Ovary (tissue), 10 donors: ENCODE data around the gene SNX24. TPM values are rescaled to one million over a fixed set of nuclear protein-coding genes. Genes with fewer than 3 reads are reported as not detected.

Experiments
- DNase-seq, 5 donors: peaks; one replicate each; pipeline ENCODE4 v3.0.0-alpha.2; 2019 to 2020
- H3K27ac ChIP-seq, 2 donors: fragments of 200-600 bp; one replicate each; pipeline versions ENCODE4 v1.5.1 to v1.8.0; 2019 to 2022
- H3K27me3 ChIP-seq: fragments of 200-600 bp; one replicate; pipeline ENCODE4 v1.8.0; 2022
- H3K36me3 ChIP-seq: fragments of 200-600 bp; sonication (generic); one replicate; pipeline ENCODE4 v1.5.1; 2019
- H3K4me1 ChIP-seq: one replicate; pipeline ENCODE4 v1.8.1; 2013; ENCODE audit warnings: mild to moderate bottlenecking, moderate library complexity; ENCODE audit not compliant: insufficient read depth
- H3K4me3 ChIP-seq: fragments of 200-600 bp; sonication (generic); one replicate; pipeline ENCODE4 v1.5.1; 2017
- H3K9me3 ChIP-seq, 2 donors: fragments of 200-600 bp in 1 of 2; sonication (generic) in 1 of 2; one replicate each; pipeline versions ENCODE4 v1.5.1 to v1.8.1; 2013 to 2019; ENCODE audit warnings: mild to moderate bottlenecking in 1 of 2, moderate library complexity in 1 of 2
- CTCF ChIP-seq, 3 donors: fragments of 450-650 bp in 2 of 3; fragments of 200-600 bp in 1 of 3; IDR thresholded peaks; one replicate each; pipeline versions ENCODE4 v1.5.1 to v1.8.0; 2016 to 2022; ENCODE audit warnings: antibody characterized with exemption in 3 of 3, mild to moderate bottlenecking in 1 of 3
- EP300 ChIP-seq: sonication (generic); formaldehyde crosslinking; IDR thresholded peaks from one replicate; pipeline ENCODE4 v1.6.1; 2017; ENCODE audit warnings: antibody characterized with exemption
- POLR2A ChIP-seq: fragments of 450-650 bp; IDR thresholded peaks from one replicate; pipeline ENCODE4 v1.6.1; 2017; ENCODE audit warnings: antibody characterized with exemption, mild to moderate bottlenecking, moderate library complexity
- WGBS, 3 donors: extraction: QIAGEN DNeasy Blood & Tissue Kit in 1 of 3; methylation state at CpG; one replicate each; pipeline versions ENCODE4 v1.1.5 to v1.1.7; 2013 to 2017; 5-methylcytosine and 5-hydroxymethylcytosine counted together
- intact Hi-C, 4 donors: fragments of 100-400 bp; cut with DNase I; formaldehyde crosslinking; loops; one replicate each; pipeline versions ENCODE4 v1.11.0 to v1.15.1; 2022 to 2023
- long read RNA-seq, 3 donors: library from polyadenylated mRNA in 2 of 3; unstranded in 2 of 3; transcript quantifications; one replicate each; pipeline ENCODE4 v2.0.0 and lab custom pipeline, GENCODE V29; 2021 to 2026
- polyA plus RNA-seq, 2 donors: library from polyadenylated mRNA; stranded (reverse); fragments of 200-250 nt in 1 of 2; fragments of 350-450 nt in 1 of 2; fragmentation: Illumina TruSeq in 1 of 2; extraction: RNeasy Lipid Tissue Mini Kit (QIAGEN cat#74804) in 1 of 2; gene quantifications; one replicate each; pipeline ENCODE4 v1.2.3, GENCODE V29; 2013 to 2014
- total RNA-seq, 7 donors: library from RNA; depleted of rRNA in 2 of 7; stranded (reverse); fragments of >200 nt in 2 of 7; fragmentation: NEBNext Ultra II Directional in 3 of 7; extraction: Animal tissue kit (Norgen Biotek cat#: 25700) in 3 of 7; gene quantifications; one replicate each; pipeline versions ENCODE4 v1.1.0 to v1.2.4, GENCODE V29; 2016 to 2023
- donor health status: DM: no; HTN: no; CAD: no; lungs with moderate emphysema.
- donor health status: DM: no; HTN: no; CAD: no.
- donor health status: Bipolar disorder and iron deficiency.
- donor health status: DM: yes; HTN: yes; CAD: no.
- donor health status: DM: no; HTN: no; CAD: no.
- donor health status: DM: yes; HTN: yes; CAD: no.

The SNX24 gene
- total RNA-seq (10 to 100 TPM in 3 of 7 donors, 1 to 10 TPM in 4; 6.7 to 19.1 (median 9.0) TPM), polyA plus RNA-seq (10 to 100 TPM in 1 of 2 donors, 1 to 10 TPM in 1; 4.1 to 13.2 TPM)
- long read RNA-seq, donor 1, partial matches to known transcripts = 1 of 12 reads
- long read RNA-seq, donor 1, other reads (novel, unspliced or antisense) = 9 of 12 reads
- long read RNA-seq, donor 2, partial matches to known transcripts = 0 of 3 reads
- long read RNA-seq, donor 2, other reads (novel, unspliced or antisense) = 0 of 3 reads
- long read RNA-seq, donor 3, transcript SNX24-201 (7 exons, 2,158 nt) = major isoform, 5 of 11 reads
- long read RNA-seq, donor 3, partial matches to known transcripts = 2 of 11 reads
- long read RNA-seq, donor 3, other reads (novel, unspliced or antisense) = 3 of 11 reads

- Histone ChIP-seq H3K4me1 (peaks cover 2% of the 10 kb centered on the region), H3K27ac (peak within 1 kb of the TSS; percentile 87 to 95), H3K9me3 (no peaks in the 10 kb centered on the region), H3K36me3 (no peaks in the 10 kb centered on the region), H3K27me3 (no peaks in the 10 kb centered on the region), H3K4me3 (peak within 1 kb of the TSS; percentile 62)
- intact Hi-C loops = no loop called here
- peak; percentile 23 for TF ChIP-seq POLR2A
- no peak for TF ChIP-seq EP300
- TF ChIP-seq CTCF (IDR thresholded peaks at IDR 0.05) = no peak
- peak; percentile 77 to 89 (median 83) for DNase-seq
- WGBS, 3 donors = 0% methylated on average over 60 to 92 of the region's 92 CpGs
Measured at GRCh38 chr5:122845229-122846050, at the start of gene SNX24. SNX24 (plus strand) TSS chr5:122845613; CDS start chr5:122845634, 21 bp downstream.

- Histone ChIP-seq H3K9me3 (no peaks in the 10 kb centered on the region), H3K27me3 (no peaks in the 10 kb centered on the region), H3K4me1 (no peaks in the 10 kb centered on the region), H3K36me3 (no peaks in the 10 kb centered on the region), H3K27ac (no peak overlapping the region), H3K4me3 (no peak overlapping the region)
- DNase-seq = no peak
- 95 to 100% (median 97%) methylated on average over 2 of the region's 2 CpGs for WGBS, 3 donors
- TF ChIP-seq EP300 (no peak), CTCF (IDR thresholded peaks at IDR 0.05) (no peak), POLR2A (no peak)
- intact Hi-C loops = no loop called here
Measured at GRCh38 chr5:122805481-122805880, 39.9 kb upstream of the SNX24 start.

- Histone ChIP-seq H3K27me3 (no peaks in the 10 kb centered on the region), H3K9me3 (no peaks in the 10 kb centered on the region), H3K27ac (no peak overlapping the region), H3K36me3 (no peaks in the 10 kb centered on the region), H3K4me1 (no peaks in the 10 kb centered on the region), H3K4me3 (no peak overlapping the region)
- WGBS, 3 donors = 76 to 99% (median 79%) methylated on average over 2 of the region's 2 CpGs
- intact Hi-C loops = no loop called here
- no peak for DNase-seq
- TF ChIP-seq POLR2A (no peak), CTCF (IDR thresholded peaks at IDR 0.05) (no peak), EP300 (no peak)
Measured at GRCh38 chr5:122810405-122810804, 35.0 kb upstream of the SNX24 start.

GRCh38 chr5:122815218-122815767, 30.1 kb upstream of the SNX24 start:
- no peaks in the 10 kb centered on the region for H3K36me3 ChIP-seq
- H3K4me1 ChIP-seq = no peaks in the 10 kb centered on the region
- intact Hi-C loops = no loop called here
- no peaks in the 10 kb centered on the region for H3K9me3 ChIP-seq
- DNase-seq = no peak
- 96 to 97% (median 97%) methylated on average over 3 of the region's 3 CpGs for WGBS, 3 donors
- TF ChIP-seq EP300 (no peak), POLR2A (no peak), CTCF (IDR thresholded peaks at IDR 0.05) (no peak)
- no peak overlapping the region for H3K4me3 ChIP-seq
- no peaks in the 10 kb centered on the region for H3K27me3 ChIP-seq
- no peak overlapping the region for H3K27ac ChIP-seq
